ENCODE measurements around the gene AMDHD2.

- TF ChIP-seq CTCF (IDR thresholded peaks at IDR 0.05 in 4 of 5, conservative IDR thresholded peaks at IDR 0.05 in 1 of 5): peak in 1 of 5 experiments; percentile 12
- peak; percentile 57 to 60 for TF ChIP-seq POLR2A (IDR thresholded peaks at IDR 0.05)
Observed at GRCh38 chr16:2520097-2520783, at the start of gene AMDHD2.
